ENCODE data around the gene ITGAX.
"Not testable (repeated sequence)": the region's sequence is repeated elsewhere in the genome, so short reads cannot be mapped to it uniquely, and the experiment has no call there.

Gene ITGAX

DNA sequence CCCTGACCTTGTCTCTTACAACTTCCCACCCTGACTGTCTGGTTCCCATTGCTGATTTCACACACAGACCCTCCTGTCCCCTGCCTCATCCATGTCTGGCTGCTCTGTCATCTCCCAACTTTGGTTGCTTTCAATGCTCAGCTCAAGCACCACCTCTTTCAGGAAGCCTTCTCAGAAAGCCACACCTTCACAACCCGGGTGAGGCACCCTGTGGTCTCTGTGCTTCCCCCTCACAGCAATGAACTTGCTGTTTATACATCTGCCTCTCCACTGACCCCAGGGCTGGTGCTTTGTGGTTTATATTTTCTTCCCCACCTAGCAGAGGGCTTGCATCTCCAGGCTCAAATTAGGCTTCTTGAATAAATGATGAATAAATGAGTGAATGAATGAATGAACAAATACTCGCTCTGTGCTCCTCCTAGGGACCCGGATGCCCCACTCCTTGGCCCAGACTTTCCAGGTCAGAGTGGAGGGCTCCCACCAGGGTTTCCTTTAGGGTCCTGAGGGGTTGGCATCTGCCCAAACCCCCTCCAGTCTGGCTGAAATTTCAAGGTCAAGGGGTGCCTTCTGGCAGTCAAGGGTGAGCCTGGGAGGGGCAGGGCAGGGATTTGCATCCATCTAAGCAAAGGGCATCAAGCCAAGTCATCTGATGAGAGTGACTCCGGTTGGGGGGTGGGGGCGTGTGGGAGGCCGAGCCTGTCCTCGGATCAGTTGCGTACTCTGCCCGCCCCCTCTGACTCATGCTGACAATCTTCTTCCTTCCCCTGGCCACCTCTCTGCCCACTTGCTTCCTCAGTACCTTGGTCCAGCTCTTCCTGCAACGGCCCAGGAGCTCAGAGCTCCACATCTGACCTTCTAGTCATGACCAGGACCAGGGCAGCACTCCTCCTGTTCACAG is at the start of gene ITGAX:
Gene ITGAX (plus strand): TSS at position 783 of the 898 bp plus-strand sequence. CDS start 79 bp downstream, at position 862.
- peak; percentile 86 for DNase-seq

DNA sequence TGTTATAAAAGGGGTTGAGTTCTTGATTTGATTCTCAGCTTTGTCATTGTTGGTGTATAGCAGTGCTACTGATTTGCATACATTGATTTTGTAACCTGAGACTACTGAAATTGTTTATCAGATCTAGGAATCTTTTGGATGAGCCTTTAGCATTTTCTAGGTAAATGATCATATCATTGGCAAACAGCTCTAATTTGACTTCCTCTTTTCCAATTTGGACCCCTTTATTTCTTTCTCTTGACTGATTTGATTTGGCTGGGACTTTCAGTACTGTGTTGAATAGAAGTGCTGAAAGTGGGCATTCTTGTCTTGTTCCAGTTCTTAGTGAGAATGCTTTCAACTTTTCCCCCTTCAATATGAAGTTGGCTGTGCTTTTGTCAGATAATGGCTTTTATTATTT is 49.8 kb upstream of the ITGAX start:
- DNase-seq = peak; percentile 6

DNA sequence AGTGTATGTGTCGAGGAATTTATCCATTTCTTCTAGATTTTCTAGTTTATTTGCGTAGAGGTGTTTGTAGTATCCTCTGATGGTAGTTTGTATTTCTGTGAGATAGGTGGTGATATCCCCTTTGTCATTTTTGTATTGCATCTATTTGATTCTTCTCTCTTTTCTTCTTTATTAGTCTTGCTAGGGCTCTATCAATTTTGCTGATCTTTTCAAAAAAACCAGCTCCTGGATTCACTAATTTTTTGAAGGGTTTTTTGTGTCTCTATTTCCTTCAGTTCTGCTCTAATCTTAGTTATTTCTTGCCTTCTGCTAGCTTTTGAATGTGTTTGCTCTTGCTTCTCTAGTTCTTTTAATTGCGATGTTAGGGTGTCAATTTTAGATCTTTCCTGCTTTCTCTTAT is 46.6 kb upstream of the ITGAX start:
- not testable (repeated sequence) for DNase-seq

DNA sequence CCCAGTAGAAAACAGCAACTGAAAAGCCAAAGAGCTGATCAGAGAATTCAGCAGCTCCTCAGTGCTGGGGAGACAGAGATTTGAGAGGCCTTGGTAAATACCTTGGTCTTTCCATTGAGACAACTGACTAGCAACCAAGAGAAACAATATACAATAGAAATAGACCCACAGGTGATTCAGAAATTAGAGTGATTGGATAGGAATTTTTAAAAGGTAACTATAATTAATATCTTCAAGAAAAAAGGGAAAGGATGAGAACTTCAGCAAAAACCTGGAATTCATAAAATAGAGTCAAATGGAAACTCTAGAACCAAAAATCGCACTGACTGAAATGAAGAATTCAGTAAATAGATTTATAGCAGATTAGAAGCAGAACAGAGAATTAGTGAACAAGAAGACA is 32.5 kb upstream of the ITGAX start:
- peak; percentile 18 for DNase-seq

DNA sequence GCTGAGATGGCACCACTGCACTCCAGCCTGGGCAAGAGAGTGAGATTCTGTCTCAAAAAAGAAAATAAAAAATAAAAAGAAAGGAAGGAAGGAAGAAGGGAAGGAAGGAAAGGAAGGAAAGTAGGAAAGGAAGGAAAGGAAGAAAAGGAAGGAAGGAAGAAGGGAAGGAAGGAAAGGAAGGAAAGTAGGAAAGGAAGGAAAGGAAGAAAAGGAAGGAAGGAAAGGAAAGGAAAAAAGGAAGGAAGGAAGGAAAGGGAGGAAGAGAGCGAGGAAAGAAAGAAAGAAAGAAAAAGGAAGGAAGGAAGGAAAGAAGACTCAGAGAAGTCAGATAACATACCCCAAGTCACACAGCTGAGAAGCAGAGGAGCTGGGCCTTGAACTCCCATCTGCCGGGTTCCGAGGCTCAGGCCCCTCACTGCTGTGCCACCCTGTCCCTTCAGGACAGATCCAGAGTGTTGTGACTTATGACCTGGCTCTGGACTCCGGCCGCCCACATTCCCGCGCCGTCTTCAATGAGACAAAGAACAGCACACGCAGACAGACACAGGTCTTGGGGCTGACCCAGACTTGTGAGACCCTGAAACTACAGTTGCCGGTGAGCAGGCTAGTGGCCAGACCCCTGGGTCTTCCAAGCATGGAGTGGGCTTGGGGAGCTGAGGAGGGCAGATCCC is 30.9 kb upstream of the ITGAX start:
- no peak for DNase-seq

DNA sequence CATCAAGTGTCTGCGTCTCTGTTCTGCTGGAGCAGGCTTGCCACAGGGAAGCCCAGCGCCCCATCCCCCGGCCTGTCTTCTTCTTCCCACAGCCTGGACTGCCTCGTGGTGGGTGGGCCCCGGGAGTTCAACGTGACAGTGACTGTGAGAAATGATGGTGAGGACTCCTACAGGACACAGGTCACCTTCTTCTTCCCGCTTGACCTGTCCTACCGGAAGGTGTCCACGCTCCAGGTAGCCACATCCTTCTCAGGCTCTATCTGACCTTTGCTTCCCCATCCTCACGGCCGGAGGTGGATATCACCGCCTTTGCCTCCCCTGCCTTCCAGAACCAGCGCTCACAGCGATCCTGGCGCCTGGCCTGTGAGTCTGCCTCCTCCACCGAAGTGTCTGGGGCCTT is 29.8 kb upstream of the ITGAX start:
- DNase-seq = no peak

DNA sequence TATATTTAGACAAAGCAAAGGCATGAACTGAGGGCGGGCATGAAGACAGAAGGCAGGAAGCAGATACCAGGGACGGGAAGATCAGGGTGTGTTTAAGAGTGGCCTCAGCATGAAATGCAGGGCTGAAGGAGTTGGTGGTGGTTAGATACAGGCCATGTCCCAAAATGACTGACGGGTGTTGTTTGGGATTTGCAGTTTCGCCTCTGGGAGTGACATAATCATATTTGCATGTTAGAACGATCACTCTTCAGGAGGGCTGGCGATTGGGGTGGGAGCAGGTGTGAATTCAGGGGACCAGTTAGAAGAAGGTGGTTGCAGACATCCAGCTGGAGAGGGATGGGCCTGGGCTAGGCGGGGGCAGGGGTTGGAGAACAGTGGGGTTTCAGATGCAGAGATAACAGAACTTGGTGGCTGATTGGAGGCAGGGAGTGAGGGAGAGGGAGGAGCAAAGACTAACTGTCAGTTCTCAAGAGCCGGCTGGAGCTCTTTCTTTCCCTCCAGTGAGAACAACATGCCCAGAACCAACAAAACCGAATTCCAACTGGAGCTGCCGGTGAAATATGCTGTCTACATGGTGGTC is 27.2 kb upstream of the ITGAX start:
- peak; percentile 33 for DNase-seq

DNA sequence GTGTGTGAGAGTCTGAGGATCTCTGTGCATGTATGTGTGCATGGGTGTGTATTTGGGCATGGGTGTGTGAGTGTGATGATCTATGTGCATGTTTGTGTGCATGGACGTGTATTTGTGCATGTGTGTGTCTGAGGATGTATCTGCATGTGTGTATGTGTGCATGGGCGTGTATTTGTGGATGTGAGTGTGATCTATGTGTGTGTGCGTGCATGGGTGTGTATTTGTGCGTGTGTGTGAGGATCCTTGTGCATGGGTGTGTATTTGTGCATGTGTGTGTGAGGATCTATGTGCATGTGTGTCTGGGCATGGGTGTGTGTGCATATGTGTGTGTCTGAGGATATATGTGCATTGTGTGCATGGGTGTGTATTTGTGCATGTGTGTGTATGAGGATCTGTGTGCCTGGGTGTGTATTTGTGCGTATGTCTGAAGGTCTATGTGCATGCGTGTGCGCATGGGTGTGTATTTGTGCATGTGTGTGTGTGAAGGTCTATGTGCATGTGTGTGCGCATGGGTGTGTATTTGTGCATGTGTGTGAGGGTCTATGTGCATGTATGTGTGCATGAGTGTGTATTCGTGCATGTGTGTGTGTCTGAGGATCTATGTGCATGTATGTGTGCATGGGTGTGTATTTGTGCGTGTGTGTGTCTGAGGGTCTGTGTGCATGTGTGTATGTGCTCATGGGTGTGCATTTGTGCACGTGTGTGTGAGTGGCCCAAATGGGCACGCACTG is 26.5 kb upstream of the ITGAX start:
- DNase-seq = no peak

DNA sequence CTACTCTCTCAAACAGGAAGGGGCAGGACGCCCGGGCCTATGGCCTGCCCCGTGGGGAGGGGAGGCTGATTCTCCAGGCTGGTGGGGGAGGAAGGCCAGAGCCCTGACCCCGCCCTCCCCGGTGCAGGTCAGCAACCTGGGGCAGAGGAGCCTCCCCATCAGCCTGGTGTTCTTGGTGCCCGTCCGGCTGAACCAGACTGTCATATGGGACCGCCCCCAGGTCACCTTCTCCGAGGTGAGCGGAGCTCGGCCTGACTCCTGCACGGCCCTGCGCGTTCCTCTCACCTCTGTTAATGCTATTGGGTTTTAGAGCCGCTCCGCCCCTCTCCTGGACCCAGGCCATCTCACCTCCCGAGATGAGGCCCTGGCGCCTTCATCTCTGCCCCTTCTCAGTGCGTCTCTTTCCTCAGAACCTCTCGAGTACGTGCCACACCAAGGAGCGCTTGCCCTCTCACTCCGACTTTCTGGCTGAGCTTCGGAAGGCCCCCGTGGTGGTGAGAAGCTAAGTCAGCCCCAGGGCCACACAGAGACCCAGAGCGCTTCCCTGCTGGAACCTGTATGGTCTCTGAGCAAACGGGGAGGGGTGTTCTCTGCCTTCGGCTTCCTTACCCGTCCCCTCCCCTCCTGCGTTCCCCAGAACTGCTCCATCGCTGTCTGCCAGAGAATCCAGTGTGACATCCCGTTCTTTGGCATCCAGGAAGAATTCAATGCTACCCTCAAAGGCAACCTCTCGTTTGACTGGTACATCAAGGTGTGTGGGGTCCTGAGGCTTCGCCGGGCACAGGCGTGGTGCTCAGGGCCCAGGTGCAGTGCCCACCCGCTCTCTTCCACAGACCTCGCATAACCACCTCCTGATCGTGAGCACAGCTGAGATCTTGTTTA is 25.1 kb upstream of the ITGAX start:
- no peak for DNase-seq

DNA sequence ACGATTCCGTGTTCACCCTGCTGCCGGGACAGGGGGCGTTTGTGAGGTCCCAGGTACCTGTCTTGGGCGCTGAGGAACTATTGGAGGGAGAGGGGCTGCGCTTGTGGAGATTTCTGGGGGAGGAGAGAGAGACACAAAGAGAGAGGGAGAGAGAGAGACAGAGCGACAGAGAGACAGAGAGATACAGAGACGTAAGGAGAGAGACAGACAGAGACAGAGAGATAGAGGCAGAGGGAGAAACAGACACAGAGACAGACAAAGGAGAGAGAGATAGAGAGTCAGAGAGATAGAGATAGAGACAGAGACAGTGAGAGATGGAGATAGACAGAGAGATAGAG is 24.5 kb upstream of the ITGAX start:
- DNase-seq = no peak

DNA sequence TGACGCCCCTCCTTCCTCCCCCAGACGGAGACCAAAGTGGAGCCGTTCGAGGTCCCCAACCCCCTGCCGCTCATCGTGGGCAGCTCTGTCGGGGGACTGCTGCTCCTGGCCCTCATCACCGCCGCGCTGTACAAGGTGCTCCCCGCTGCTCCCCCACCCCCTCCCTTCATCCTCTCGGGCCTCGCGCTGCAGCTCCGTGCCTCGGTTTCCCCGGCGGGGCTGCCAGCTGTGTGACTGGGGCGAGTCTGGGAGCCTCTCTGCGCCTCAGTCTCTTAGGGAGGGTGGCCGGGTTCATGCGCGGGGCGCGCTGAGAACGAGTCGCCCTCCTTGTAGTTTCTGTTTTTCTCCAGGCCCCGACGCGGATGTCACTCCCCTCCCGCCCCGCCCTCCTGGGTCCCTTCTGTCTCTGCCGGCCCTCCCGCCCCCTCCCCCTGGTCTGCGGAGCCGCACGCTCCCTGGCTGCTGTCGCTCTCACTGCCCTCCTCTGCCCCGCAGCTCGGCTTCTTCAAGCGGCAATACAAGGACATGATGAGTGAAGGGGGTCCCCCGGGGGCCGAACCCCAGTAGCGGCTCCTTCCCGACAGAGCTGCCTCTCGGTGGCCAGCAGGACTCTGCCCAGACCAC is 23.7 kb upstream of the ITGAX start:
- no peak for DNase-seq

DNA sequence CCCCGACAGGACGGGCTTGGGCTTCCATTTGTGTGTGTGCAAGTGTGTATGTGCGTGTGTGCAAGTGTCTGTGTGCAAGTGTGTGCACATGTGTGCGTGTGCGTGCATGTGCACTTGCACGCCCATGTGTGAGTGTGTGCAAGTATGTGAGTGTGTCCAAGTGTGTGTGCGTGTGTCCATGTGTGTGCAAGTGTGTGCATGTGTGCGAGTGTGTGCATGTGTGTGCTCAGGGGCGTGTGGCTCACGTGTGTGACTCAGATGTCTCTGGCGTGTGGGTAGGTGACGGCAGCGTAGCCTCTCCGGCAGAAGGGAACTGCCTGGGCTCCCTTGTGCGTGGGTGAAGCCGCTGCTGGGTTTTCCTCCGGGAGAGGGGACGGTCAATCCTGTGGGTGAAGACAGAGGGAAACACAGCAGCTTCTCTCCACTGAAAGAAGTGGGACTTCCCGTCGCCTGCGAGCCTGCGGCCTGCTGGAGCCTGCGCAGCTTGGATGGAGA is 23.1 kb upstream of the ITGAX start:
- no peak for DNase-seq

DNA sequence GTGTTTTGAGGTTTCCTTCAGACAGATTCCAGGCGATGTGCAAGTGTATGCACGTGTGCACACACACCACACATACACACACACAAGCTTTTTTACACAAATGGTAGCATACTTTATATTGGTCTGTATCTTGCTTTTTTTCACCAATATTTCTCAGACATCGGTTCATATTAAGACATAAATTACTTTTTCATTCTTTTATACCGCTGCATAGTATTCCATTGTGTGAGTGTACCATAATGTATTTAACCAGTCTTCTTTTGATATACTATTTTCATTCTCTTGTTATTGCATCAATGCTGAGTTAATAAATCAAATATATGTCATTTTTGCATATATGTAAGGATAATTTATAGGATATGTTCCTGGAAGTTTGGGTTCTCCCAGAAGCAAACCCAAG is 22.4 kb upstream of the ITGAX start:
- DNase-seq = no peak

DNA sequence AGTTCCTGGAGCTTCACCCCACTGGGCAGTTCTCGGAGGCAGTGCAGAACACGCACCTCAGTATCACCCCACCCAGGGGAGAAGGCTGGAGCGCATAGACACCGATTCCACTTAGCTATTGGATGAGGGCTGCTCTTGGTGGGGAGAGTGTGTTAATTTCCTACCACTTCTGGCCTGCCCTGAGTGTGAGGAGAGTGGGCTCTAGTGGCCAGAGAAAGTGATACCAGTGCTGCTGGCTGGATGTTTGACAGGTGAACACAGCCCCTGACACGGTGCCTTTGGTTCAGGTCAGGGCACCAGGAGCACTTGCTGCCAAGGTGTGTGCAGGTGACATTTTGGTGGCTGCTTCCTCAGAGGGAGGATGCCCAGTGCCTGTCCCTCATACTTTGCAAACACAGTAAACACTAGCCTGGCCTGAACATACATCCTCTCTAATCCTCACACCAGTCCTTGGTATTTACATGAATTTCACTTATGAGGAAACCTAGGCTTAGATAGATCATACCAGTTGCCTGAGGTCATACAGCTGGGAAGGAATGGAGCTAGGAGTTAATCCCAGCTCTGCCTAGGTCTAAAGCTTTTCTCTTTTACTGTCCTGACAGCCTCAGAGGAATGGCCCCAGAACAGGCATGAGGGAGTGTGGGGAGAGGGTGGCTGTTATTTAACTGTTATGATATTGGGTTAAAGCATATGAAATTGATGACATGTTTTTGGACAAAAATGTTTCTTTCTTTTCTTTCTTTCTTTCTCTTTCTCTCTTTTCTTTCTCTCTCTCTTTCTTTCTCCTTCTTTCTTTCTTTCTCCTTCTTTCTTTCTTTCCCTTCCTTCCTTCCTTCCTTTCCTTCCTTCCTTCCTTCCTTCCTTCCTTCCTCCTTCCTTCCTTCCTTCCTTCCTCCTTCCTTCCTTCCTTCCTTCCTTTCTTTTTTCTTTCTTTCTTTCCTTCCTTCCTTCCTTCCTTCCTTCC is 21.0 kb upstream of the ITGAX start:
- peak; percentile 63 for DNase-seq

DNA sequence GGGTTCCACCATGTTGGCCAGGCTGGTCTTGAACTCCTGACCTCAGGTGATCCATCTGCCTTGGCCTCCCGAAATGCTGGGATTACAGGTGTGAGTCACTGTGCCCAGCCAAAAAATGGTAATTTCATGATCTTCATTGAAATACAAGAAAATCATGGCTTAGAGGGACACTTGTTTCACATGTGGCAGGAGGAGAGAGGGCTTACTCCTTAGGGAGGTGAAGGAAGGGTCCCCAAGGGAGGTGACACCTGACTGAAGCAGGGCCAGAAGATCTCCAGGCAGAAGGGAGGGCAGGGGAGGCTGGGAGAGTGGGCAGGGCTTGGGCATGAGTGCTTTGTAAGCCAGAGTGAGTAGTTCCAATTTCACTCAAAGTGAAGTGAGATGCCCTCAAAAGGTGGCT is 20.0 kb upstream of the ITGAX start:
- no peak for DNase-seq

DNA sequence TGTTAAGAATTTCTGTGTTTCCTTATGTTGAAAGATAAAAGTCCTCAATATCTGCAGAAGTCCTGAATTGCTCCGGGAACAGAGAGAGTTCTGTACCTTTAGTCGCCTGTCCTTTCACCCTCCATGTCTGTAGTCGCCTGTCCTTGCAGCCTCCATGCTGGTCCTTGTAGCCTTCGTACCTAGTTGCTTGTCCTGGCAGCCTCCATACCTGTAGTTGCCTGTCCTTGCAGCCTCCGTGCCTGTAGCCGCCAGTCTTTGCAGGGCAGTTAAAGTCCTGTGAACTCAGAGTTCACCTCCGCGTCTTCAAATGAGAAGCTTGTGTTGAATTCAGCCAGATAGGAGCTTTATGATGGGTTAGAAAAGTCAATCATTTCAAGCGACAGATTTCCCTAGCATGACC is 19.5 kb upstream of the ITGAX start:
- DNase-seq = no peak

DNA sequence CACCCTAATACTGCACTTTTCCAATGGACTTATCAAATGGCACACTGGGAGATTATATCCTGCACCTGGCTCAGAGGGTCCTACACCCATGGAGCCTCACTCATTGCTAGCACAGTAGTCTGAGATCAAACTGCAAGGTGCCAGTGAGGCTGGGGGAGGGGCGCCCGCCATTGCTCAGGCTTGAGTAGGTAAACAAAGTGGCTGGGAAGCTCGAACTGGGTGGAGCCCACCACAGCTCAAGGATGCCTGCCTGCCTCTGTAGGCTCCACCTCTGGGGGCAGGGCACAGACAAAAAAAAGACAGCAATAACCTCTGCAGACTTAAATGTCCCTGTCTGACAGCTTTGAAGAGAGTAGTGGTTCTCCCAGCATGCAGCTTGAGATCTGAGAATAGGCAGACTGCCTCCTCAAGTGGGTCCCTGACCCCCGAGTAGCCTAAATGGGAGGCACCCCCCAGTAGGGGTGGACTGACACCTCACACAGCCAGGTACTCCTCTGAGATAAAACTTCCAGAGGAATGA is 16.8 kb upstream of the ITGAX start:
- DNase-seq = not testable (repeated sequence)

DNA sequence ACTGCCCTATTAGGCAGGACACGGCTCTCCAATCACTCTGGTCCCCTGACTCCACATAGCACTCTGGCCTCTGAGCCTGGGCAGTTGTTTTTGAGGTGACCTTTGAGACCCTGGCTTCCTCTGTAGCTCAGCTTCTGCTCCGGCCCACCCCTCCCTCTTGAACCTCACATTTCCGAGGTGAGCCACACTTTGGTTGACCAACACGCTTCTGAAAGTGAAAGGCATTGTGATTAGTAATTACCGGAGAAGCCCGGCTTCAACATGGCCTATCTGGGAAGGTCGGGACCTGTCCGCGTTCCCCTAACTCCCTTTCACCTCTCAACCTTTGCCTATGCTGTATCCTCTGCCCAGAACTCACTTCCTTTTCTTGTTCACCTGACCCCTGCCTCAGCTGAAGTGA is 10.3 kb upstream of the ITGAX start:
- no peak for DNase-seq

DNA sequence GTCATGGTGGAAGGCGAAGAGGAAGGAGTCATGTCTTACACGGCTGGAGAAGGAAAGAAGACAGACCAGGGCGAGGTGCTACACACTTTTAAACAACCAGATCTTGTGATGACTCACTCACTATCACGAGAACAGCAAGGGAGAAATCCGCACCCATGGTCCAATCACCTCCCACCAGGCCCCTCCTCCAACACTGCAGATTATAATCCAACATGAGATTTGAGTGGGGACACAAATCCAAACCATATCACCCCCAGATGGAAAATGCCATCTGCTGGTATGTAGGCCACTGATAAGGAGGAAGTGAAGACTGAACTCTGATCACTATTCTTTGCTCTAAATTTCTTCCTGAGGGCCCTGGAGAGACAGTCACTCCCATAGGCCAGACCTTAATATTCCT is 7.5 kb upstream of the ITGAX start:
- DNase-seq = peak; percentile 73

DNA sequence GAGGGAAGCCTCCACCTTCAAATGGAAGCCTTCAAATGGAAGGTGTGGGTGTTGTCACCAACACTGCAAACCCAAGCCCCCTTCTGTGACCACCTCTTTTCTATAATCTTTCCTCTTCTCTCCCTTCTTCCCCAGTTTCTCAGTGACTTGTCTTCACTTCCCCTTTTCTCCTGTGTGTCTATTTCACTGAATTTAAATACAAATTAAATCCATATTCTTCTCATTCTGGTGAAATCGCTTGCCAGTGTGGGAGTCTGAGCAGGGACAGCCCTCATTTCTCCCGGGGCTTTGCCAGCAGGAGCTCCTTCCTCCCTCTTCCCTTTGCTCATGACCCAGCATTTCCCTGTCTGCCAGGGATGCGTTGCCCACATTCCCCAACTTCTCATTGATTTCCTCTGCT is 6.4 kb upstream of the ITGAX start:
- peak; percentile 16 for DNase-seq
